ACC112 (cell line): ENCODE results near the gene BRD7.

Source experiments
- H2AFZ ChIP-seq: fragments of 200-600 bp; sonication (generic); one replicate; pipeline ENCODE4 v1.6.0; 2017; ENCODE audit warnings: antibody characterized with exemption, low read length; ENCODE audit not compliant: unreplicated experiment
- H3K27ac ChIP-seq: fragments of 200-600 bp; sonication (generic); 2 replicates; pipeline ENCODE4 v1.5.1; 2014; ENCODE audit warnings: low read depth, mild to moderate bottlenecking, antibody characterized with exemption, low read length, moderate library complexity
- H3K27me3 ChIP-seq: fragments of 200-600 bp; sonication (generic); 2 replicates; pipeline ENCODE4 v1.6.1; 2014; ENCODE audit warnings: mild to moderate bottlenecking, antibody characterized with exemption, low read length, moderate library complexity, mixed read lengths; ENCODE audit not compliant: insufficient read depth
- H3K36me3 ChIP-seq: fragments of 200-600 bp; sonication (generic); 2 replicates; pipeline ENCODE4 v1.6.1; 2016; ENCODE audit warnings: mild to moderate bottlenecking, antibody characterized with exemption, low read length, moderate library complexity, mixed read lengths; ENCODE audit not compliant: insufficient read depth
- H3K4me1 ChIP-seq: fragments of 200-600 bp; sonication (generic); one replicate; pipeline ENCODE4 v1.6.1; 2016; ENCODE audit warnings: low read length, mixed read lengths; ENCODE audit not compliant: insufficient read depth, unreplicated experiment, control insufficient read depth
- H3K4me3 ChIP-seq: fragments of 200-600 bp; sonication (generic); 2 replicates; pipeline ENCODE4 v1.5.1; 2014; ENCODE audit warnings: mild to moderate bottlenecking, low read depth, low read length
- H3K79me2 ChIP-seq: fragments of 200-600 bp; sonication (generic); one replicate; pipeline ENCODE4 v1.6.0; 2016; ENCODE audit warnings: low read length; ENCODE audit not compliant: control insufficient read depth, unreplicated experiment, insufficient read depth

The BRD7 gene

GRCh38 chr16:50295541-50296132 lies 73.2 kb downstream of the BRD7 start:
- no peaks in the 10 kb centered on the region for H3K79me2 ChIP-seq
- no peak overlapping the region for H3K4me3 ChIP-seq
- H3K4me1 ChIP-seq = no peaks in the 10 kb centered on the region
- H3K27ac ChIP-seq = no peak overlapping the region
- H3K27me3 ChIP-seq = no peaks in the 10 kb centered on the region
- no peak overlapping the region for H2AFZ ChIP-seq
- no peaks in the 10 kb centered on the region for H3K36me3 ChIP-seq

- H3K4me3 ChIP-seq = no peak overlapping the region
- H3K4me1 ChIP-seq = no peaks in the 10 kb centered on the region
- no peaks in the 10 kb centered on the region for H3K27me3 ChIP-seq
- no peak overlapping the region for H3K27ac ChIP-seq
- H3K36me3 ChIP-seq = no peaks in the 10 kb centered on the region
- no peak overlapping the region for H2AFZ ChIP-seq
- no peaks in the 10 kb centered on the region for H3K79me2 ChIP-seq
These were observed 73.8 kb downstream of the BRD7 start for GRCh38 chr16:50294955-50295354.

GRCh38 chr16:50293994-50294855 lies 74.6 kb downstream of the BRD7 start:
- H3K36me3 ChIP-seq = no peaks in the 10 kb centered on the region

GRCh38 chr16:50293041-50293783 lies 75.6 kb downstream of the BRD7 start:
- H3K27me3 ChIP-seq = no peaks in the 10 kb centered on the region
- H3K27ac ChIP-seq = no peak overlapping the region
- H3K4me1 ChIP-seq = no peaks in the 10 kb centered on the region
- H2AFZ ChIP-seq = no peak overlapping the region
- no peaks in the 10 kb centered on the region for H3K79me2 ChIP-seq
- H3K36me3 ChIP-seq = no peaks in the 10 kb centered on the region
- H3K4me3 ChIP-seq = no peak overlapping the region

More at GRCh38 chr16:50293994-50294855, 74.6 kb downstream of the BRD7 start:
- Histone ChIP-seq H3K27ac (no peak overlapping the region), H3K79me2 (no peaks in the 10 kb centered on the region), H3K4me3 (no peak overlapping the region), H2AFZ (no peak overlapping the region), H3K4me1 (no peaks in the 10 kb centered on the region), H3K27me3 (no peaks in the 10 kb centered on the region)

- Histone ChIP-seq H3K36me3 (0 out of 2 replicates have a peak, but pooled peaks cover 4% of the 10 kb centered on the region), H3K4me1 (no peaks in the 10 kb centered on the region), H3K79me2 (no peaks in the 10 kb centered on the region), H3K27me3 (no peaks in the 10 kb centered on the region), H3K4me3 (no peak overlapping the region), H2AFZ (no peak overlapping the region), H3K27ac (no peak overlapping the region)
These were observed 76.2 kb downstream of the BRD7 start for GRCh38 chr16:50292566-50292948.

- Histone ChIP-seq H3K36me3 (0 out of 2 replicates have a peak, but pooled peaks cover 4% of the 10 kb centered on the region), H3K27me3 (no peaks in the 10 kb centered on the region), H3K27ac (no peak overlapping the region), H3K4me1 (no peaks in the 10 kb centered on the region), H3K4me3 (no peak overlapping the region), H2AFZ (no peak overlapping the region), H3K79me2 (no peaks in the 10 kb centered on the region)
These were observed 76.8 kb downstream of the BRD7 start for GRCh38 chr16:50291719-50292565.

GRCh38 chr16:50290856-50291255 lies 77.9 kb downstream of the BRD7 start:
- no peak overlapping the region for H3K4me3 ChIP-seq
- no peaks in the 10 kb centered on the region for H3K4me1 ChIP-seq
- peaks cover 4% of the 10 kb centered on the region for H3K79me2 ChIP-seq
- no peak overlapping the region for H3K27ac ChIP-seq
- H3K27me3 ChIP-seq = no peaks in the 10 kb centered on the region
- 0 out of 2 replicates have a peak, but pooled peaks cover 4% of the 10 kb centered on the region for H3K36me3 ChIP-seq
- no peak overlapping the region for H2AFZ ChIP-seq

- Histone ChIP-seq H3K27ac (no peak overlapping the region), H3K4me1 (no peaks in the 10 kb centered on the region), H3K36me3 (0 out of 2 replicates have a peak, but pooled peaks cover 4% of the 10 kb centered on the region), H3K27me3 (no peaks in the 10 kb centered on the region), H3K79me2 (peaks cover 6% of the 10 kb centered on the region), H3K4me3 (no peak overlapping the region), H2AFZ (no peak overlapping the region)
These were observed 78.6 kb downstream of the BRD7 start for GRCh38 chr16:50289950-50290764.

- Histone ChIP-seq H3K79me2 (peaks cover 16% of the 10 kb centered on the region), H3K36me3 (0 out of 2 replicates have a peak, but pooled peaks cover 4% of the 10 kb centered on the region), H3K4me1 (peaks cover 7% of the 10 kb centered on the region), H3K4me3 (no peak overlapping the region), H3K27me3 (no peaks in the 10 kb centered on the region), H2AFZ (no peak overlapping the region), H3K27ac (no peak overlapping the region)
These were observed 79.9 kb downstream of the BRD7 start for GRCh38 chr16:50288920-50289319.
